Hypothalamus (tissue), 51 donors: Measurements from ENCODE around the gene FCGR2B.
A peak's percentile ranks its signal among the peaks of the same experiment; 100 is the strongest.
"Not testable (repeated sequence)": the region's sequence is repeated elsewhere in the genome, so short reads cannot be mapped to it uniquely, and the experiment has no call there.

Experiments used
- DNase-seq, 51 donors: peaks; one replicate each; lab custom pipeline; 2025; lab: John Stamatoyannopoulos, UW

The FCGR2B gene

GRCh38 chr1:161662684-161663339, at the start of gene FCGR2B:
Gene FCGR2B, plus strand, starts transcription at chr1:161663143. Its CDS starts 99 bp downstream, at chr1:161663242.
- DNase-seq, result not testable (repeated sequence)

DNA sequence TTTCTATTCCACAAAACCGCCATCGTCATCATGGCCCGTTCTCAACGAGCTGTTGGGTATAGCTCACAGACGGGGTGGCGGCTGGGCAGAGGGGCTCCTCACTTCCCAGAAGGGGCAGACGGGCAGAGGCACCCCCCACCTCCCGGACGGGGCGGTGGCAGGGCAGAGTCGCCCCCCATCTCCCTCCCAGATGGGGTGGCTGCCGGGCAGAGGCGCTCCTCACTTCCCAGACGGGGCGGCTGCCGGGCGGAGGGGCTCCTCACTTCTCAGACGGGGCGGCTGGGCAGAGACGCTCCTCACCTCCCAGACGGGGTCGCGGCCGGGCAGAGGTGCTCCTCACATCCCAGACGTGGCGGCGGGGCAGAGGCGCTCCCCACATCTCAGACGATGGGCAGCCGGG, 46.5 kb upstream of the FCGR2B start:
- not testable (repeated sequence) for DNase-seq

- DNase-seq, result not testable (repeated sequence)
Measured at GRCh38 chr1:161618517-161618916, 44.4 kb upstream of the FCGR2B start.

GRCh38 chr1:161620399-161620798, 42.5 kb upstream of the FCGR2B start:
- DNase-seq, result not testable (repeated sequence)

GRCh38 chr1:161621181-161622000, 41.6 kb upstream of the FCGR2B start:
- DNase-seq, result peak in 45 of 51 donors; percentile 4 to 90 (median 36)

DNA sequence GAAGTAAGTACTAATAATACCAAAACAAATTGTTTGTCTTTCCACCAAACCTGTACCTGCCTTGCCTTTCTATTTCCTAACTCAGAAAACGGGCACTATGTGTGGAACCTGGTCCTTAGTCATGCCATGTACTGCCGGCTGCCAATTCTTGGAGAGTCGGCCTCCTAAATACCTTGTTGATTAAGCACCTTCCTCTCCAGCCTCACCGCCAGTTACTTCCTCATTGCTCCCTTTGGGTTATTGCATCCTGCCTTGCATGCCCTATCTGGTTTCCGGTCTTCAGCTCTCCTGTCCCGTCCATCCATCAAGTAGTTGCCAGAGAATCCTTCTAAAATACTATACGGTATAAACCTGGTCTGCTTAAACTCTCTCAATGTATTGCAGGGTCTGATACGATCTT, 40.9 kb upstream of the FCGR2B start:
- not testable (repeated sequence) for DNase-seq

GRCh38 chr1:161623401-161624051, 39.4 kb upstream of the FCGR2B start:
- DNase-seq, result not testable (repeated sequence)

- DNase-seq, result not testable (repeated sequence)
Measured at GRCh38 chr1:161624605-161625004, 38.3 kb upstream of the FCGR2B start.

DNA sequence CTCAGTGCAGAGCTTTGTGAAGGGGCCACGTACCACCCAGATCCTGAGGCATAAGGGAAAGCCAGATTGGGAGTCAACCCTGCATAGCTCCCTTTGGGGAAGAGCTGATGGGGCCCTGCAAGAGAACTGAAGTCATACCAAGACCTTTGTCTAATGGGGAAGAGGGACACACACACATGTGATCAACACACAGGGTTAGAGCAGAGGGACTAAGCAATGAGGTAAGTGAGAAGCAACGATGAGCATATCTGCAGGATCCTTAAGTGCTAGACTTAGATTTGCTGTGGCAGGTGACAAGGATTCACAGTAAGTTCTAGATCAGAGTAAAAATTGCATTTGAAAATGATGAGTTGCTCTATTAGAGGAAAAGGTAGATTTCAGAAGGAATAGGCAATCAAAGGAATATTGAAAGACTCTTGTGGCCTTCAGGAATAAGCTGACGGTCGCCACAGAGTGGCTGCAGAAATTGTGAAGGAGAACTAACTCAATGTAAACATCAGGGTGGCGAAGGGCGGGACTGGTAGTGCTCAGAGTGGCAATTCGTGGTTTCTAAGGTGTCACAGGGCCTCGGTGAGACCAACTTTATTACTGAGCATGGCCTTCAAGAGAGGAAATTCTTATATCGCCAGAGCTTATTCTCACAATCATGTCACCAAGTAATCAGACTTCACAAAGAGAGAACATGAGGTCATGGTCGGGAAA, 36.3 kb upstream of the FCGR2B start:
- not testable (repeated sequence) for DNase-seq

DNA sequence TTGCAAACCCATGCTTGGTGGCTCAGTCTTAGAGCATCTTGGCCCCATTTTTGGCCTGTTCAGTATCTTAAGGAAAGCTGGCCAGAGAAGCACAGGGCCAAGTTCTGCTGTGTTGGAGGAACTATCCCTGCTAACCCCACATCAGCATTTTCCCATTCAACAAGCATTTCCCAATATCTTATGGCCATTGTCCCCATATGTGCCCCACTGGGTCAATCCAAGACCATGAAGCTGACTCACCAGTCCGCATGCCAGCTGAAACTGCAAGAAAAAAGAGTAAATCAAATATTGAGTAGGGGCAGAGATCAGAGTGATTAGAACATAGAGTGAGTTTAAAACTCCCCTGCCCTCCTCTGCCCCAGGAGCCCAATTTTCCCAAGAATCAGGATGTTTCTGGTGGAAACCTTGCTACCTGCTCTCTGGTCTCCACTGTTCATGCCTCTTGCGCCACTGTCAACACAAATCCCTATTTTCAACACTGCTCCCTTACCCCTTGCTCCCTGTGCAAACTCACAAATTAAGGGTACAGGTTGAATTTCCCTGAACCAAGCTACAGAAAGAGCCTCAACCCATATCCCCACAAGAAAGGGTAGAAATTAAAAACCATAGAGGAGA, 32.7 kb upstream of the FCGR2B start:
- DNase-seq, result not testable (repeated sequence)

GRCh38 chr1:161631076-161631475, 31.9 kb upstream of the FCGR2B start, which contains the start of gene FCGR3B:
Gene FCGR3B, minus strand, starts transcription at chr1:161631176. Its CDS starts 82 bp downstream, at chr1:161631094.
- no peak for DNase-seq

GRCh38 chr1:161634993-161635392, 27.9 kb upstream of the FCGR2B start:
- not testable (repeated sequence) for DNase-seq

DNA sequence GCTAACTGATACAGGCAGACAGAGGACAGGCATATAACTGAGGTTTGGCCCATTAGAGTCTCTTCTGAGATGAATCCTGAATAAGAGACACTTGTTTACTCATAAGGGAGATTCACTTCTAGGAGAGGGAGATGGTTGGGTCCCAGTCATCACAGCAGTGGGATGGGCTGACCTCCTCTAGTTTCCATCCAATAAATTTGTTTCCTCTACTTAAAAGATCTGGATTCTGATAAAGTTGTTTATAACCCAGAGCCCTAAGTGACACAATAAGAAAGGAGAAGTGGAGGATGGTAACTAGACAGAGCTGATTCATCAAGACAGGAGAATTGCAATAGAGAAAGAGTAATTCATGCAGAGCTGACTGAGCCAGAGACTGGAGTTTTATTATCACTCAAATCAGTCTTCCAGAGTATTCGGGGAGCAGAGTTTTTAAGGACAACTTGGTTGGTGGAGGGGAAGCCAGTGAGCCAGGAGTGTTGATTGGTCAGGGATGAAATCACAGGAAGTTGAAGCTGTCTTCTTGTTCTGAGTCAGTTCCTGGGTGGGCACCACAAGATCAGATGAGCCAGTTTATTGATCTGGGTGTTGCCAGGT, 26.7 kb upstream of the FCGR2B start:
- DNase-seq, result not testable (repeated sequence)

- DNase-seq, result not testable (repeated sequence)
Measured at GRCh38 chr1:161636976-161637375, 26.0 kb upstream of the FCGR2B start.

DNA sequence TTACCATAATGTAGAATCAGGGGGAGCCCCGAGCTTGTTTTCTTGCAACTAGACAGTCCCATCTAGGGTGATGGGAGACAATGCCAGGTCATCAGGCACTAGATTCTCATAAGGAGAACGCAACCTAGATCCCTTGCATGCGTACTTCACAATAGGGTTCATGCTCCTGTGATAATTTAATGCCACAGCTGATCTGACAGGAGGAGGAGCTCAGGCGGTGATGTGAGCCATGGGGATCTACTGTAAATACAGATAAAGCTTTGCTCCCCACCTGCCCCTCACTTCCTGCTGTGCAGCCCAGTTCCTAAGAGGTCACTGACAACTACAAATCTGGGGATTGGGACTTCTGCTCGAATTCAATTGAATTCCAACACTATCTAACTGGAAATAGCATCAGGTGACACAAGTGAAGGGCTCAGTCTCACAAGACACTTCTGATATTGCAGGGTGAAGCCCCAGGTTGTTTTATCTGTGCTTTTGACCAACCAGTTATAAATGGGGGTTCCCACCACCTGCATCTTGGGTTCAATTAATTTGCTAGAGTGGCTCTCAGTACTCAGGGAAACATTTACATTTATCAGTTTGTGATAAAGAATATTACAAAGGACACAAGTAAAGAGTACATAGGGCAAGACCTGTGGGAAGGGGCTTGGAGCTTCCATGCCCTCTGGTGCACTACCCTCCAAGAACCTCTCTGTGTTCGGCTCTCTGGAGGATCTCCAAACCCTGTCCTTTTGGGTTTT, 24.5 kb upstream of the FCGR2B start:
- not testable (repeated sequence) for DNase-seq

DNA sequence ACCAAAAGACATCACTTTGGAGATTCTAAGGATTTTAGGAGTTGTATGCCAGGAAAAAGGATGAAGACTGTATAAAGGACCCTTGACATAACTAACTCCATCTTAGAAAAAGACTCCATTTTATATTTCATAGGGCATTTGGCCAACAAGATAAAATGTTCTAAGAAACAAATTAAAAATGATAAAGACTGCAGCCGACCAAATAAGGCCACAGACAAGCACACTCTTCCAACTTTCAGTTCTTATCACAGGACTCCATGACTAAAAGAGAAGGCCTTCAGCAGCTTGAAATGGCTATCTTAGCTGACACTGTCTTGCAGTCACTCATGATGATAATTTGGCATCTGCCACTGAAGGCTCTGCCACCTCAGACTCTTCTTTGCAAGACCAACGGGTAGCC, 23.7 kb upstream of the FCGR2B start:
- not testable (repeated sequence) for DNase-seq

DNA sequence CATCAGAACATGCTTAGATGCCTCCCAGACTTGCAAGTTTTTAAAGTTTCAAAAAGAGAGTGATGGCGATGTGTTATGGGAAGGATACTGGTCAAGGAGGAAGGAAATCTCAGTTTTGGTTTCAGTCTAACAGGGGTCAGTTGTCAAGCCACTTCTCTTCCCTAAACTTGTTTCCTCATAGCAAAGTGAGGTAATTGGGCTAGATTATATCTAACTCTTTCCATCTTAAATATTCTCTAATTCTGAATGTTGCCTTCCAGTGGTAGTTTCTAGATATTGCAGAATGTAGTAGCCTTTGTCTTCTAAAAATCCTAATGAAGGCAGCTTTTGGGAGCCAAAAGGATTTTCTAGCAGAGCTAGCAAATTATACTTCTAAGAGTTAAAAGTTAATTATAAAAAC, 20.2 kb upstream of the FCGR2B start:
- DNase-seq, result not testable (repeated sequence)

DNA sequence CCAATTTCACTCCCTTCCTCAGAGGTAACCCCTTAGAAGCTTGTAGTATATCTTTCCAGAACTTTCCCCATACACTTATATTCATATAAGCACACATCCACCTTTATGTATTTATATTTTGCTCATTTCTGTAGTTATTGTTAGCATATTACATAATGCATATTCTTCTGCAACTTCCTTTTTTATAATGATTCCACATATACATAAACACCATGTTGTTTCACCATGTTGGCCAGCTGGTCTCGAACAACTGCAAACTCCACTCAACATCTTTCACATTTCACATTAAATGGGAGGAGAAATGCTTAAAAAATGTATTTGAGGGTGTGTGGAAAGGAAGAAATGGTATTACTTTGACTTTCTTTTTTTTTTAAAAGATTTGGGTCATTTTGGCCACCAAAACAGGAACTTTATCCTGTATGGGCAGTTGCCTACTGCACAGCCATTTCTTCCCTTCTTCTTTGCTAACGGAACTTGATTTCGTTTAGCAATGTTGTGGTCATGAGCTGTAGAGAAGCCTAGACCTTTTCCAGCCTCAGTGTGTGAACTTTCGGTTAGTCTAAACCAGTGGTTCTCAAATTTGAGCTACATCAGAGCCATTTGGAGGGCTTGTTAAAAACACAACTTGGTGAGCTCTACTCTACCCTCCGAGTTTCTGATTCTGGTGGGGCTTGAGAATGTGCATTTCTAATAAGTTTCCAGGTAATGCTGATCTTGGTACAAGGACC, 19.3 kb upstream of the FCGR2B start:
- not testable (repeated sequence) for DNase-seq
